HL-60 (cell line): ENCODE data around the gene DGKH.

Source experiments
- POLR2AphosphoS5 ChIP-seq: IDR thresholded peaks from 2 replicates; pipeline ENCODE4 v1.6.1; 2012; ENCODE audit warnings: low read depth
- TF ChIP-seq, protein P1 (sequence below): IDR thresholded peaks from one replicate; pipeline ENCODE4 v1.5.1; 2011; ENCODE audit warnings: low read length, control low read depth, inconsistent platforms; ENCODE audit not compliant: insufficient read depth
- TF ChIP-seq, protein P2 (sequence below): IDR thresholded peaks from 2 replicates; pipeline ENCODE4 v1.6.1; 2012; ENCODE audit warnings: low read depth; ENCODE audit not compliant: insufficient replicate concordance

DNA sequence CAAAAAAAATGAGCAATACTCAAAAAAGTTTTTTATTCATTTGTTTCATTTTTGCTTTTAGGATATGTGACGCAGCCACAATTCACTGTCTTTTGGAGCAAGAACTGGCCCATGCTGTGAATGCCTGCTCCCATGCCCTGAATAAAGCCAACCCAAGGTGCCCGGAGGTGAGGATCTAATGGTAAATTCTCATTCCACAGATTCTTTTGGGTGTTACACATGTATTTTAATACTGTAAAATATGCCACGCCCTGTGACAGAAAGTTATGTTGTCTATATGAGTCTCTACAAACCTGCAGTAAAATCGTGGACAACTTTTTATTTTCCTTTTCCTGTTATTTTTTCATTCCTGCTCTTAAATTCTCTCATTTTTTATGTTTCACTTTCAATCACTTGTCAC lies 166.0 kb downstream of the DGKH start:
- TF ChIP-seq, protein P1, sequence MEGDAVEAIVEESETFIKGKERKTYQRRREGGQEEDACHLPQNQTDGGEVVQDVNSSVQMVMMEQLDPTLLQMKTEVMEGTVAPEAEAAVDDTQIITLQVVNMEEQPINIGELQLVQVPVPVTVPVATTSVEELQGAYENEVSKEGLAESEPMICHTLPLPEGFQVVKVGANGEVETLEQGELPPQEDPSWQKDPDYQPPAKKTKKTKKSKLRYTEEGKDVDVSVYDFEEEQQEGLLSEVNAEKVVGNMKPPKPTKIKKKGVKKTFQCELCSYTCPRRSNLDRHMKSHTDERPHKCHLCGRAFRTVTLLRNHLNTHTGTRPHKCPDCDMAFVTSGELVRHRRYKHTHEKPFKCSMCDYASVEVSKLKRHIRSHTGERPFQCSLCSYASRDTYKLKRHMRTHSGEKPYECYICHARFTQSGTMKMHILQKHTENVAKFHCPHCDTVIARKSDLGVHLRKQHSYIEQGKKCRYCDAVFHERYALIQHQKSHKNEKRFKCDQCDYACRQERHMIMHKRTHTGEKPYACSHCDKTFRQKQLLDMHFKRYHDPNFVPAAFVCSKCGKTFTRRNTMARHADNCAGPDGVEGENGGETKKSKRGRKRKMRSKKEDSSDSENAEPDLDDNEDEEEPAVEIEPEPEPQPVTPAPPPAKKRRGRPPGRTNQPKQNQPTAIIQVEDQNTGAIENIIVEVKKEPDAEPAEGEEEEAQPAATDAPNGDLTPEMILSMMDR = no peak
- TF ChIP-seq, protein P2, sequence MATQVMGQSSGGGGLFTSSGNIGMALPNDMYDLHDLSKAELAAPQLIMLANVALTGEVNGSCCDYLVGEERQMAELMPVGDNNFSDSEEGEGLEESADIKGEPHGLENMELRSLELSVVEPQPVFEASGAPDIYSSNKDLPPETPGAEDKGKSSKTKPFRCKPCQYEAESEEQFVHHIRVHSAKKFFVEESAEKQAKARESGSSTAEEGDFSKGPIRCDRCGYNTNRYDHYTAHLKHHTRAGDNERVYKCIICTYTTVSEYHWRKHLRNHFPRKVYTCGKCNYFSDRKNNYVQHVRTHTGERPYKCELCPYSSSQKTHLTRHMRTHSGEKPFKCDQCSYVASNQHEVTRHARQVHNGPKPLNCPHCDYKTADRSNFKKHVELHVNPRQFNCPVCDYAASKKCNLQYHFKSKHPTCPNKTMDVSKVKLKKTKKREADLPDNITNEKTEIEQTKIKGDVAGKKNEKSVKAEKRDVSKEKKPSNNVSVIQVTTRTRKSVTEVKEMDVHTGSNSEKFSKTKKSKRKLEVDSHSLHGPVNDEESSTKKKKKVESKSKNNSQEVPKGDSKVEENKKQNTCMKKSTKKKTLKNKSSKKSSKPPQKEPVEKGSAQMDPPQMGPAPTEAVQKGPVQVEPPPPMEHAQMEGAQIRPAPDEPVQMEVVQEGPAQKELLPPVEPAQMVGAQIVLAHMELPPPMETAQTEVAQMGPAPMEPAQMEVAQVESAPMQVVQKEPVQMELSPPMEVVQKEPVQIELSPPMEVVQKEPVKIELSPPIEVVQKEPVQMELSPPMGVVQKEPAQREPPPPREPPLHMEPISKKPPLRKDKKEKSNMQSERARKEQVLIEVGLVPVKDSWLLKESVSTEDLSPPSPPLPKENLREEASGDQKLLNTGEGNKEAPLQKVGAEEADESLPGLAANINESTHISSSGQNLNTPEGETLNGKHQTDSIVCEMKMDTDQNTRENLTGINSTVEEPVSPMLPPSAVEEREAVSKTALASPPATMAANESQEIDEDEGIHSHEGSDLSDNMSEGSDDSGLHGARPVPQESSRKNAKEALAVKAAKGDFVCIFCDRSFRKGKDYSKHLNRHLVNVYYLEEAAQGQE = no peak
- no peak for TF ChIP-seq POLR2AphosphoS5
